IMR-90 (cell line): ENCODE measurements around the gene CDH23. TPM values are rescaled to one million over a fixed set of nuclear protein-coding genes. Genes with fewer than 3 reads are reported as not detected.
A peak's percentile ranks its signal among the peaks of the same experiment; 100 is the strongest.

Experiments
- ATAC-seq: fragments of 200-7000 bp; cut with Tn5 transposase; 2 replicates; pipeline ENCODE4 v1.9.1; 2020; ENCODE audit warnings: low read depth, mild to moderate bottlenecking, moderate library complexity
- BruUV-seq: library from RNA; stranded (reverse); fragments of 400-500 nt; replicated peaks from 2 replicates; lab custom pipeline; 2021; lab: Mats Ljungman, UMichigan
- CTCF ChIA-PET: fragments of 300-600 bp; formaldehyde crosslinking; extraction: SDS; loops from one replicate; lab custom pipeline; 2021; ENCODE audit warnings: antibody characterized with exemption; lab: Yijun Ruan, JAX
- POLR2A ChIA-PET: fragments of 300-600 bp; sonication (Branson Sonifier 250); formaldehyde crosslinking; loops from one replicate; lab custom pipeline; 2022; ENCODE audit warnings: antibody characterized with exemption; ENCODE audit not compliant: unreplicated experiment; lab: Charles Lee
- DNase-seq: peaks from one replicate; pipeline ENCODE4 v3.0.0; 2013
- H2AFZ ChIP-seq: replicated peaks from 2 replicates; pipeline ENCODE3; 2013; ENCODE audit warnings: low read length, mild to moderate bottlenecking; ENCODE audit not compliant: poor library complexity
- H2AK5ac ChIP-seq: 2 replicates; pipeline ENCODE4 v1.6.1; 2013; ENCODE audit warnings: low read depth, low read length, inconsistent platforms
- H2AK9ac ChIP-seq: replicated peaks from 2 replicates; pipeline ENCODE3; 2013; ENCODE audit warnings: mild to moderate bottlenecking, low read depth, low read length, moderate library complexity; ENCODE audit not compliant: poor library complexity
- H2BK120ac ChIP-seq: 2 replicates; pipeline ENCODE4 v1.6.1; 2013; ENCODE audit warnings: low read depth, low read length, inconsistent platforms
- H2BK15ac ChIP-seq: 3 replicates; pipeline ENCODE4 v1.6.1; 2013; ENCODE audit warnings: low read depth, low read length, inconsistent platforms
- H2BK20ac ChIP-seq: 2 replicates; pipeline ENCODE4 v1.6.1; 2013; ENCODE audit warnings: low read depth, mild to moderate bottlenecking, inconsistent platforms, low read length, moderate library complexity
- H2BK5ac ChIP-seq: 2 replicates; pipeline ENCODE4 v1.6.1; 2013; ENCODE audit warnings: mild to moderate bottlenecking, low read depth, low read length, inconsistent platforms; ENCODE audit not compliant: poor library complexity, severe bottlenecking
- H3K14ac ChIP-seq: replicated peaks from 2 replicates; pipeline ENCODE4 v1.6.1; 2013; ENCODE audit warnings: low read depth, low read length, inconsistent platforms
- H3K18ac ChIP-seq: 2 replicates; pipeline ENCODE4 v1.6.1; 2013; ENCODE audit warnings: low read depth, low read length, control low read depth
- H3K23ac ChIP-seq: 2 replicates; pipeline ENCODE4 v1.6.1; 2013; ENCODE audit warnings: low read depth, low read length, inconsistent platforms
- H3K27ac ChIP-seq: 2 replicates; pipeline ENCODE4 v1.5.1; 2013; ENCODE audit warnings: mild to moderate bottlenecking, control low read depth, low read length; ENCODE audit not compliant: insufficient read depth
- H3K27me3 ChIP-seq: 2 replicates; pipeline ENCODE4 v1.6.1; 2013; ENCODE audit warnings: low read length; ENCODE audit not compliant: control insufficient read depth, insufficient read depth
- H3K36me3 ChIP-seq: 2 replicates; pipeline ENCODE4 v1.6.1; 2013; ENCODE audit warnings: low read length, mixed read lengths; ENCODE audit not compliant: control insufficient read depth, insufficient read depth
- H3K4ac ChIP-seq: 2 replicates; pipeline ENCODE4 v1.6.1; 2013; ENCODE audit warnings: low read depth, low read length, inconsistent platforms
- H3K4me1 ChIP-seq: 2 replicates; pipeline ENCODE4 v1.6.1; 2013; ENCODE audit warnings: low read length, mixed read lengths; ENCODE audit not compliant: control insufficient read depth, insufficient read depth
- H3K4me2 ChIP-seq: 2 replicates; pipeline ENCODE4 v1.6.1; 2013; ENCODE audit warnings: low read depth, mild to moderate bottlenecking, control low read depth, low read length, moderate library complexity
- H3K4me3 ChIP-seq: 2 replicates; pipeline ENCODE4 v1.5.1; 2013; ENCODE audit warnings: low read depth, mild to moderate bottlenecking, control low read depth, low read length, moderate library complexity; ENCODE audit not compliant: insufficient read depth
- H3K56ac ChIP-seq: 2 replicates; pipeline ENCODE4 v1.6.1; 2013; ENCODE audit warnings: low read length, inconsistent platforms; ENCODE audit not compliant: insufficient read depth; ENCODE audit errors: extremely low read depth
- H3K79me1 ChIP-seq, 2 experiments: 2 replicates each; pipeline ENCODE4 v1.6.1; 2013; ENCODE audit warnings: low read length in 2 of 2, inconsistent platforms in 1 of 2, low read depth in 1 of 2
- H3K9ac ChIP-seq: 2 replicates; pipeline ENCODE4 v1.6.1; 2013; ENCODE audit warnings: low read depth, low read length, control low read depth
- H3K9me1 ChIP-seq: 2 replicates; pipeline ENCODE4 v1.6.1; 2013; ENCODE audit warnings: low read length, inconsistent platforms; ENCODE audit not compliant: insufficient read depth
- H3K9me3 ChIP-seq: 2 replicates; pipeline ENCODE4 v1.6.1; 2013; ENCODE audit warnings: low read length; ENCODE audit not compliant: control insufficient read depth, insufficient read depth
- H4K20me1 ChIP-seq: 2 replicates; pipeline ENCODE4 v1.6.1; 2013; ENCODE audit warnings: low read length, inconsistent platforms; ENCODE audit not compliant: insufficient read depth
- H4K5ac ChIP-seq: 2 replicates; pipeline ENCODE4 v1.6.1; 2013; ENCODE audit warnings: mild to moderate bottlenecking, low read depth, low read length, control low read depth
- H4K8ac ChIP-seq, 2 experiments: 2 replicates each; pipeline ENCODE4 v1.6.1; 2013; ENCODE audit warnings: low read depth in 2 of 2, low read length in 2 of 2, control low read depth in 1 of 2, inconsistent platforms in 1 of 2
- H4K91ac ChIP-seq: 2 replicates; pipeline ENCODE4 v1.6.1; 2013; ENCODE audit warnings: low read depth, low read length, inconsistent platforms; ENCODE audit not compliant: insufficient read depth
- BHLHE40 ChIP-seq: fragments of 150-350 bp; IDR thresholded peaks from 2 replicates; pipeline ENCODE4 v1.6.1; 2016; ENCODE audit warnings: mild to moderate bottlenecking, low read depth, low read length
- CEBPB ChIP-seq: IDR thresholded peaks from 2 replicates; pipeline ENCODE4 v1.6.1; 2012; ENCODE audit warnings: low read depth, low read length, improper control_type of control experiment
- CHD1 ChIP-seq: IDR thresholded peaks from 2 replicates; pipeline ENCODE4 v1.6.1; 2012; ENCODE audit warnings: low read depth, low read length, improper control_type of control experiment
- FOS ChIP-seq: fragments of 150-350 bp; IDR thresholded peaks from 2 replicates; pipeline ENCODE4 v1.6.1; 2016; ENCODE audit warnings: low read depth, low read length
- MAFK ChIP-seq: IDR thresholded peaks from 2 replicates; pipeline ENCODE4 v1.6.1; 2012; ENCODE audit warnings: low read depth, low read length, improper control_type of control experiment
- MAZ ChIP-seq: IDR thresholded peaks from 2 replicates; pipeline ENCODE4 v1.6.1; 2012; ENCODE audit warnings: low read depth, mild to moderate bottlenecking, low read length, improper control_type of control experiment, moderate library complexity, borderline replicate concordance
- MXI1 ChIP-seq: IDR thresholded peaks from 2 replicates; pipeline ENCODE4 v1.6.1; 2012; ENCODE audit warnings: low read depth, mild to moderate bottlenecking, low read length, moderate library complexity, borderline replicate concordance
- NFE2L2 ChIP-seq: fragments of 150-350 bp; IDR thresholded peaks from 2 replicates; pipeline ENCODE4 v1.6.1; 2016; ENCODE audit warnings: low read depth, mild to moderate bottlenecking, low read length
- POLR2A ChIP-seq: IDR thresholded peaks from 2 replicates; pipeline ENCODE4 v1.6.1; 2012; ENCODE audit warnings: mild to moderate bottlenecking, low read depth, low read length
- RAD21 ChIP-seq: IDR thresholded peaks from 2 replicates; pipeline ENCODE4 v1.6.1; 2012; ENCODE audit warnings: low read length, improper control_type of control experiment
- RCOR1 ChIP-seq: IDR thresholded peaks from 2 replicates; pipeline ENCODE4 v1.6.1; 2012; ENCODE audit warnings: mild to moderate bottlenecking, low read length, improper control_type of control experiment; ENCODE audit not compliant: insufficient replicate concordance
- RFX5 ChIP-seq: IDR thresholded peaks from 2 replicates; pipeline ENCODE4 v1.8.0; 2012; ENCODE audit warnings: low read depth, mild to moderate bottlenecking, low read length, moderate library complexity
- SMC3 ChIP-seq: fragments of 150-350 bp; IDR thresholded peaks from 2 replicates; pipeline ENCODE4 v1.6.1; 2016; ENCODE audit warnings: low read depth, mild to moderate bottlenecking, antibody characterized with exemption, low read length, moderate library complexity
- WGBS, 2 experiments: methylation state at CpG; one replicate each; pipeline versions ENCODE4 v1.1.5 to v1.1.7; 2013; ENCODE audit warnings: missing lambda C conversion rate in 2 of 2; ENCODE audit not compliant: insufficient read length in 1 of 2; ENCODE audit errors: extremely low coverage in 2 of 2; 5-methylcytosine and 5-hydroxymethylcytosine counted together
- dilution Hi-C: fragments of 300-500 bp; cut with HindIII; formaldehyde crosslinking; loops from one replicate; pipeline ENCODE4 v1.14.3; 2018; ENCODE audit warnings: low sequenced_read_pairs; ENCODE audit not compliant: unreplicated experiment
- in situ Hi-C: fragments of 300-500 bp; cut with MboI; formaldehyde crosslinking; loops from 3 replicates; pipeline ENCODE4 v1.14.3; 2019; ENCODE audit warnings: low sequenced_read_pairs, inconsistent platforms, mixed read lengths
- intact Hi-C: fragments of 100-400 bp; cut with micrococcal nuclease; formaldehyde crosslinking; loops from 2 replicates; pipeline ENCODE4 v1.10.0; 2022
- polyA plus RNA-seq, 3 experiments: library from polyadenylated mRNA; depleted of rRNA; stranded (reverse); fragments of >200 nt; gene quantifications; 2 replicates each; pipeline ENCODE4 v1.2.3, GENCODE V29; 2012; ENCODE audit warnings: low replicate concordance in 1 of 3
- total RNA-seq: library from RNA; depleted of rRNA; stranded (reverse); fragments of >200 nt; gene quantifications from 2 replicates; pipeline ENCODE4 v1.2.3, GENCODE V29; 2012
- TF ChIP-seq, protein P1 (sequence below): conservative IDR thresholded peaks from 2 replicates; pipeline ENCODE4 v1.5.1; 2012; ENCODE audit warnings: mild to moderate bottlenecking, low read depth, low read length, improper control_type of control experiment
- TF ChIP-seq, protein P2 (sequence below): fragments of 150-350 bp; IDR thresholded peaks from 2 replicates; pipeline ENCODE4 v1.6.1; 2017; ENCODE audit warnings: mild to moderate bottlenecking, antibody characterized with exemption, low read length, low read depth
- TF ChIP-seq, protein P3 (sequence below): fragments of 150-350 bp; IDR thresholded peaks from 2 replicates; pipeline ENCODE4 v1.6.1; 2016; ENCODE audit warnings: low read depth, mild to moderate bottlenecking, low read length, moderate library complexity, borderline replicate concordance

CDH23 gene
- total and polyA plus RNA-seq, 2 of the 4 experiments (the other 2 are of a cell fraction) = under 0.01 to 0.03 TPM

DNA sequence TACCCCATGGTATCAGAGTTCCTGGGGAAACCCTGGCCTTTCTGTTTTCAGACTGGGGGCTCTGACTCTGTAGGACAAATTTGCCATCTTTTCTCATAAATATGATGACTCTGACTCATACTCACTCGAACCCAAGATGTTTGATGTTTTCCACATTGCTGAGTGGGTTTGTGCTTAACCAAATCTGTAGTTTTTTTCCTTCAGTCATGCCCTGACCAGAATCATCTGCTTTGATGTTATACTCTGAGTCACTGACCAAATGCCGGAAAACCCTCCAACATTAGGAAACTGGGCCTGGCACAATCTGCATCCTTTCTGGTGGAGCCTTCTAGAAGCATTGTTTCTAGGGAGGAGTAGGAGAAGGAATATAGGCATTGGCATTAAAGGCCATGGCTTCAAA, 204.1 kb downstream of the CDH23 start:
- Histone ChIP-seq H3K9ac (no peak overlapping the region), H2BK120ac (no peak overlapping the region), H3K4ac (no peak overlapping the region), H4K5ac (no peak overlapping the region), H3K9me3 (no peaks in the 10 kb centered on the region), H2AK9ac (no peak overlapping the region), H3K56ac (no peak overlapping the region), H3K4me3 (no peak overlapping the region), H2BK20ac (no peak overlapping the region), H3K9me1 (0 out of 2 replicates have a peak, but pooled peaks cover 4% of the 10 kb centered on the region), H4K91ac (no peak overlapping the region), H4K8ac (no peak overlapping the region), H3K4me1 (no peaks in the 10 kb centered on the region), H3K23ac (no peak overlapping the region; the same call in 1 of the 2 replicates), H3K4me2 (no peak overlapping the region), H4K20me1 (no peaks in the 10 kb centered on the region), H3K36me3 (no peaks in the 10 kb centered on the region), H3K79me1 (no peaks in the 10 kb centered on the region), H2BK5ac (no peak overlapping the region), H2AK5ac (no peak overlapping the region), H3K14ac (no peak overlapping the region), H3K27ac (no peak overlapping the region), H2BK15ac (no peak overlapping the region), H2AFZ (no peak overlapping the region), H3K18ac (no peak overlapping the region), H3K27me3 (peaks cover 13% of the 10 kb centered on the region; the same call in 1 of the 2 replicates)
- CTCF ChIA-PET = no interaction called here
- dilution Hi-C loops = no loop called here
- BruUV-seq = no TSS peak
- in situ Hi-C loops = loop anchor here (10.0 kb wide), 1 partner anchor 286 kb away; the partner anchor contains the start of gene SLC29A3
- TF ChIP-seq RFX5 (no peak), CEBPB (no peak), MAFK (no peak), SMC3 (no peak), BHLHE40 (no peak), RAD21 (no peak), MAZ (no peak), MXI1 (no peak), POLR2A (no peak), NFE2L2 (no peak), FOS (no peak), RCOR1 (no peak), CHD1 (no peak)
- TF ChIP-seq, protein P1, sequence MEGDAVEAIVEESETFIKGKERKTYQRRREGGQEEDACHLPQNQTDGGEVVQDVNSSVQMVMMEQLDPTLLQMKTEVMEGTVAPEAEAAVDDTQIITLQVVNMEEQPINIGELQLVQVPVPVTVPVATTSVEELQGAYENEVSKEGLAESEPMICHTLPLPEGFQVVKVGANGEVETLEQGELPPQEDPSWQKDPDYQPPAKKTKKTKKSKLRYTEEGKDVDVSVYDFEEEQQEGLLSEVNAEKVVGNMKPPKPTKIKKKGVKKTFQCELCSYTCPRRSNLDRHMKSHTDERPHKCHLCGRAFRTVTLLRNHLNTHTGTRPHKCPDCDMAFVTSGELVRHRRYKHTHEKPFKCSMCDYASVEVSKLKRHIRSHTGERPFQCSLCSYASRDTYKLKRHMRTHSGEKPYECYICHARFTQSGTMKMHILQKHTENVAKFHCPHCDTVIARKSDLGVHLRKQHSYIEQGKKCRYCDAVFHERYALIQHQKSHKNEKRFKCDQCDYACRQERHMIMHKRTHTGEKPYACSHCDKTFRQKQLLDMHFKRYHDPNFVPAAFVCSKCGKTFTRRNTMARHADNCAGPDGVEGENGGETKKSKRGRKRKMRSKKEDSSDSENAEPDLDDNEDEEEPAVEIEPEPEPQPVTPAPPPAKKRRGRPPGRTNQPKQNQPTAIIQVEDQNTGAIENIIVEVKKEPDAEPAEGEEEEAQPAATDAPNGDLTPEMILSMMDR = no peak
- TF ChIP-seq, protein P2, sequence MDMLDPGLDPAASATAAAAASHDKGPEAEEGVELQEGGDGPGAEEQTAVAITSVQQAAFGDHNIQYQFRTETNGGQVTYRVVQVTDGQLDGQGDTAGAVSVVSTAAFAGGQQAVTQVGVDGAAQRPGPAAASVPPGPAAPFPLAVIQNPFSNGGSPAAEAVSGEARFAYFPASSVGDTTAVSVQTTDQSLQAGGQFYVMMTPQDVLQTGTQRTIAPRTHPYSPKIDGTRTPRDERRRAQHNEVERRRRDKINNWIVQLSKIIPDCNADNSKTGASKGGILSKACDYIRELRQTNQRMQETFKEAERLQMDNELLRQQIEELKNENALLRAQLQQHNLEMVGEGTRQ = no peak
- TF ChIP-seq, protein P3, sequence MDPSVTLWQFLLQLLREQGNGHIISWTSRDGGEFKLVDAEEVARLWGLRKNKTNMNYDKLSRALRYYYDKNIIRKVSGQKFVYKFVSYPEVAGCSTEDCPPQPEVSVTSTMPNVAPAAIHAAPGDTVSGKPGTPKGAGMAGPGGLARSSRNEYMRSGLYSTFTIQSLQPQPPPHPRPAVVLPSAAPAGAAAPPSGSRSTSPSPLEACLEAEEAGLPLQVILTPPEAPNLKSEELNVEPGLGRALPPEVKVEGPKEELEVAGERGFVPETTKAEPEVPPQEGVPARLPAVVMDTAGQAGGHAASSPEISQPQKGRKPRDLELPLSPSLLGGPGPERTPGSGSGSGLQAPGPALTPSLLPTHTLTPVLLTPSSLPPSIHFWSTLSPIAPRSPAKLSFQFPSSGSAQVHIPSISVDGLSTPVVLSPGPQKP = no peak
- peak; percentile 55 for DNase-seq
- ATAC-seq = peak; percentile 59; the same call in 1 of the 2 replicates
- WGBS, 2 experiments = no CpG with 5 or more reads among the region's 2 CpGs
- intact Hi-C loops = no loop called here
- POLR2A ChIA-PET = no interaction called here
